T-helper 1 cell (primary cell): ENCODE results near the gene GAGE12J.
"Not testable (repeated sequence)": the region's sequence is repeated elsewhere in the genome, so short reads cannot be mapped to it uniquely, and the experiment has no call there.

Source experiments
- DNase-seq, 5 donors: peaks; one replicate each; pipeline ENCODE4 v3.0.0-alpha.2; 2012 to 2020

GAGE12J gene

DNA sequence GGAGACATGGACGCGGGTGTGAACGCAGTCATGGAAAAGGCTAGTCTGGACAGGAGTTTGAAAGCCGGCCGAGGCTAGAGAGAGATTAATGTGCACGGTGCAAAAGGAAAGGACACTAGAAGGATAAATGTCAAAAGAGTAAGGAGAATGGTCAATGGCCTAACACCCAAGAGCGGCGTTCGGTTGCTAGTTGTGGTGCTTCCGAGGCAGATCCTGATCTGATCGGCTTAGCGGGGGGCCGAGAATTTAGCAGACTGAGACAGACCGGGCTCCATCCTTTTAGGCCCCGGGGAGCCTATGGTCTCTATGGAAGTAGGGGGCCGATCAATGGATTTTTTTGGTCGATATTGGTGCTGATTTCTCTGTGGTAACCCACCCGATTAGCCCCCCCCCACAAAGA, 11.5 kb upstream of the GAGE12J start:
- DNase-seq: no peak

DNA sequence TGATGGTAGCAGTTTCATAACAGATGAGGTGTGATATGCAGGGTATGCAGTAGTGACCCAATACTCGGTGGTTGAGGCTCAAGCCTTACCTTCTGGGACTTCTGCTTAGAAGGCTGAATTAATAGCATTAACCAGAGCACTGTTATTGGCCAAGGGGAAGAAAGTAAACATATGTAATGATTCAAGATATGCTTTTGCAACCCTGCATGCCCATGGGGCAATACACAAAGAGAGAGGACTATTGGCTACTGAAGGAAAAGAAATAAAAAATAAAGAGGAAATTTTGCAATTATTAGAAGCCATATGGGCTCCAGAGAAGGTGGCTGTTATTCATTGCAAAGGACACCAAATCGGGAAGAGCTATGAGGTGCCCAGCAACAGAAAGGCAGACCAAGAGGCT, 9.7 kb upstream of the GAGE12J start:
- DNase-seq: no peak

DNA sequence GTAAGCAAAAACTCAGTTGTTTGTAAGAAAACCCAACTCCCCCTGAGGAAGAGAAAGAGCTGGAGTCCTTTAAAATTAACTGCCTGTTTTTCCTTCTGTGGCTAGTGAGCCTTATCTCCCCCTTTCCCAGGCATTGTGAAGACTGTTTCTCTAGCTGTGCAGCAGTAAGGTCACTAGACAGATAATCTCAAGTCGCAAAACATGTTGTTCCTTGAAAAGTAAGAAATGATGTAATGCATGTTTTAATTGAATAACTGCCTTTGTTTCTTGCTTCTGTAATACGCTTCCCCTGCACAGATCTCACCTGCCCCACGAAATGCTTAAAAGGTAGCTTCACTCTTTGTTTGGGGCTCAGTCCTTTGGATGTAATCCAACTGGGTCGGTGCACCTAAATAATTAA, 5.8 kb upstream of the GAGE12J start:
- no peak for DNase-seq

DNA sequence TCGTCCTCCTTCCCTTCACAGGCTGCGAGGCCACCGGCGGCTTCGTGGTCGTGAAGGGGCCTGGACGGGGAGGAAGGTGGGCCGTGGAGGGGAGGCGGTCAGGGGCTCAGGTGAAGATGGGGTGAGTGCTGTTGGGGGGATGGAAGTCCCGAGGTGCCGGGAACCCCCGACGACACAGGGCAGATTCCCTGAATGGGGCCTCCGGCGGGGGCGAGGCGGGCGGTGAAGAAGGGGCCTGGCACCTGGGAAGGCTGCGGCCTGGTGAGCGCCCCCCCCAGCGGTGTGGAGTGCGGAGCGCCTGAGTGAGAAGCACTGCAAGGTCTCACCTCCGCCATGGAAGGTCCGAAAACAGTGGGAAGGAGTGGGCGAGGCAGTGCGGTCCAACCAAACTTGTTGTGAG, 429 bp downstream of the GAGE12J start:
- not testable (repeated sequence) for DNase-seq

DNA sequence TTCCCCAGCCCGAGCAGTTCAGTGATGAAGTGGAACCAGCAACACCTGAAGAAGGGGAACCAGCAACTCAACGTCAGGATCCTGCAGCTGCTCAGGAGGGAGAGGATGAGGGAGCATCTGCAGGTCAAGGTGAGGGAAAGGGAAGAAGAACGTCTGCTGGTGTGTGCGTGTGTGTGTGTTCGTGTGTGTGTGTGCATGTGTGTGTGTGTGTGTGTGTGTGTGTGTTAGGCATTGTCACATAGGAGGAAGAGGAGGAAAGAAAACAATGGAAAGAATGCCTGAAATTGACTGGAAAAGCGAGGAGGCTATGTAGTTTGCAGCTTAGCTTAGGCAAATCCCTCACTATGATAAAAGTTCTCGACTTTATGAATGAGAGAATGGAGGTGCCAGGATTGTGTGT, 1.9 kb downstream of the GAGE12J start:
- DNase-seq: not testable (repeated sequence)

DNA sequence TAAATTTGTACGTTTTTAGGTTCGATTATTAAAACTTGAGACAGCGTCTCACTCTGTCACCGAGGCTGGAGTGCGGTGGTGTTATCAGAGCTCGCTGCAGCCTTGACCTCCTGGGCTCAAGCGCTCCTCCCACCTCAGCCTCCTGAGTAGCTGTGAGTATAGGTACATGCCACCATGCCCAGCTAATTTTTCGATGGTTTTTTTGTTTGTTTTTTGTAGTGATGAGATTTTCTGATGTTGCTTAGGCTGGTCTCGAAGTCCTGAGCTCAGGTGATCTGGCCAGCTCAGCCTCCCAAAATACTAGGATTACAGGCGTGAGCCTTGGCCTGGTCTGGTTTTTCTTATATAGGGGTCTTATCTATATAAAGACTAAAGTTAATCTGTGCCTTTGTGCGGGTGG, 8.6 kb downstream of the GAGE12J start:
- not testable (repeated sequence) for DNase-seq

GRCh38 chrX:49331282-49331681, 9.4 kb downstream of the GAGE12J start, which contains the start of gene GAGE13:
GAGE13 (plus strand) TSS chrX:49331582; CDS start chrX:49332738, 1,156 bp downstream.
- not testable (repeated sequence) for DNase-seq

DNA sequence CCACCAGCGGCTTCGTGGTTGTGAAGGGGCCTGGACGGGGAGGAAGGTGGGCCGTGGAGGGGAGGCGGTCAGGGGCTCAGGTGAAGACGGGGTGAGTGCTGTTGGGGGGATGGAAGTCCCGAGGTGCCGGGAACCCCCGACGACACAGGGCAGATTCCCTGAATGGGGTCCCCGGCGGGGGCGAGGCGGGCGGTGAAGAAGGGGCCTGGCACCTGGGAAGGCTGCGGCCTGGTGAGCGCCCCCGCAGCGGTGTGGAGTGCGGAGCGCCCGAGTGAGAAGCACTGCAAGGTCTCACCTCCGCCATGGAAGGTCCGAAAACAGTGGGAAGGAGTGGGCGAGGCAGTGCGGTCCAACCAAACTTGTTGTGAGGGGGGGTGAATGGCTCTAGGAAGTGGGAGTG, 10.0 kb downstream of the GAGE12J start:
- DNase-seq: peak in 1 of 5 donors; percentile 12

DNA sequence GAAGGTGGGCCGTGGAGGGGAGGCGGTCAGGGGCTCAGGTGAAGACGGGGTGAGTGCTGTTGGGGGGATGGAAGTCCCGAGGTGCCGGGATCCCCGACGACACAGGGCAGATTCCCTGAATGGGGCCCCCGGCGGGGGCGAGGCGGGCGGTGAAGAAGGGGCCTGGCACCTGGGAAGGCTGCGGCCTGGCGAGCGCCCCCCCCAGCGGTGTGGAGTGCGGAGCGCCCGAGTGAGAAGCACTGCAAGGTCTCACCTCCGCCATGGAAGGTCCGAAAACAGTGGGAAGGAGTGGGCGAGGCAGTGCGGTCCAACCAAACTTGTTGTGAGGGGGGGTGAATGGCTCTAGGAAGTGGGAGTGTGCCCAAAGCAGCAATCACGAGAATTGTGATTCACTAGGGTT, 19.6 kb downstream of the GAGE12J start:
- peak in 2 of 5 donors; percentile 17 to 31 for DNase-seq

- DNase-seq: not testable (repeated sequence)
Measured at GRCh38 chrX:49344496-49345175, 22.8 kb downstream of the GAGE12J start.

DNA sequence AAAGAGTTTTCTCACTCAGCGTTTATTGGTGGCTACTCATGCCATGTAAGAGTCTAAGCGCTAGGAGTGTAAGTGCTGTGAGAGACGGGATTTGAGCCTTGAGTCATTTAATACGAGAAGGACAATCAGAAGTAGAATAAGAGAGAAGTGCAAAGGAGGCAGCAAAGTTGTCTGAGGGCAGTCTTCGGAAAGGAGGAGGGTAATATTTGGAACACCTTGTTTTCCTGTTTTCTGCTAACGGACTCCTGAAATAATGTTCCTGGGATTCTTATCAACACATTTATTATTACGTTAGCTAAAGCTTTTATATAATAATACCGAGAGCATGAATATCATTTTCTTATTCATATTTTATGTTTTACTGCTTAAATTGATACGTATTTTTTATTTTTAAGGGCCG, 23.6 kb downstream of the GAGE12J start:
- DNase-seq: not testable (repeated sequence)

- DNase-seq: not testable (repeated sequence)
Measured at GRCh38 chrX:49346150-49346549, 24.3 kb downstream of the GAGE12J start.
